Glomerular visceral epithelial cell (primary cell): ENCODE measurements around the gene CCDC178.
A peak's percentile ranks its signal among the peaks of the same experiment; 100 is the strongest.

Source experiments
- DNase-seq: peaks from one replicate; pipeline ENCODE4 v3.0.0-alpha.2; 2016; ENCODE audit errors: extremely low spot score

Gene CCDC178

DNA sequence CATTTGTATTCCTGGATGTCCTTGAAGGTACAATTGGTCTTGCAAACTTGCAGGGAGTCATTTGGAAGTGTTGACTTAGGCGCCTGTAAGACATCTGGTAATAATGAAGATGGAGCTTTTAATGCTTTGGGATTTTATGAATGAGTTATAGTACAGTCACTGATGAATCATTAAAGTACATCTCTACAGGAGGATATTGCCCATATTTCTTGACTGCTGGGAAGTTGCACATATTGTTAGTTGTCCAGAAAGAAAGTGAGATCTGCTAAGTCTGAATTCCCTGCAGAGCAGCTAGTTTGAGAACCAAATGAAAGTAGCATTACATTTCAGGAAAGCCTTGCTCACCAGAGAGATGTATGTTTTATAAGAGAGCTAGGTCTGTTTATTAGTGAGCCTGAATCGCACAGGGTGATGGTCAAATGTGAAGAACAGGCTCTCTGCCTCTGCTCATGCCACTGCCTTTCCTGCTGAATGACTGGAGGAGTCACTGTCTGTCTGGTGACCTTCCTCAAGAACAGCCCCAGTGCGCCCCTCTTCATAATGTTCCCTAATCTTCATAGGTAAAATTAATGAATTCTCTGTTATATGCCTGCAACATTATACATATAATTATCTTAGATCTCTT is 528.7 kb downstream of the CCDC178 start:
- DNase-seq: peak; percentile 30

GRCh38 chr18:32910694-32911296 is 529.7 kb downstream of the CCDC178 start:
- peak; percentile 25 for DNase-seq

DNA sequence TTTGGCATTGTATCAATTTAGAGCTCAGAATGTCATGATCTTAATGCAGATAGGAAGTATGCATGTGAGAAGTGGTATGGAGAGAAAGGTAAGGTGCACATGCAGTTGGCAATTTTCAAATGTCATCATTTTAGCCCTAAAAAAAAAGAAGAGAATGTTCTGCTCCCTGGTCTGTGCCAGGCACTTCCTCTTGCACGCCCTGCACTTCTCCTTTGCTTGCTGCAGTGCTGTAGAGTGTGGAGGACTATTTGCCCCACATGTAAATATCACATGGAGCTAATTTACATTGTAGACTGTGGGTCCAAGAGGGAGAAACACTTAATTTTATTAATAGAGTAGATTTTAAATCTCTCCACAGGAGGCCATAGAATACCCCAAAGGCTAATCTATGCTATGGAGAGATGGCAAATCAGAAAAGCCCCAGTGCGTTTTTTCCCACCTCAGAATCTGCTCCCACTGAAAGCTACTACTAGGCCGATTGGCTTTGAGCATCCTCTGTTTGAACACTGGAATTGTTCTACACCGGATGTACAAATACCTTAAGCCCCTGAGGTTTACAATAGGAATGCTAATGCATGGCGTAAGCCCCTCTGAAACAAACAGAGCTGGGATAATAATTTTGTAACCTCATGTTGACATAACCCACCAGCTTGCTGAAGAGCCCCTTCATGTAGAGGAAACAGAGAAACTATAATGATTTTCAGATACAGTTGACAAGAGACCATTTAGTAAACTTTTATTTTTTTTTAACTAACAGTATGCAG is 530.5 kb downstream of the CCDC178 start:
- no peak for DNase-seq

DNA sequence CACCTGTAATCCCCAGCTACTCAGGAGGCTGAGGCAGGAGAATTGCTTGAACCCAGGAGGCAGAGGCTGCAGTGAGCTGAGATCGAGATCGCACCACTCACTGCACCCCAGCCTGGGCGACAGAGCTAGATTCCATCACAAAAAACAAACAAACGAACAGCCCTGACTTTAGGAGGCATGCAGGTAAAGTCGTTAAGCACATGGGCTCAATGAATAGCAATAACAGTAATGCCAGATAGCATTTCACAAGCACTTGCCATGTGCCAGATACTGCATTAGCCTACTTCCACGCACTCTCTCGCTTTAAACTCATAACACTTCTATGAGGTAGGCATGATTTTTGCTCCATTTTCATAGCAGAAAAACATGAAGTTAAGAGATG is 532.1 kb downstream of the CCDC178 start:
- DNase-seq: no peak

DNA sequence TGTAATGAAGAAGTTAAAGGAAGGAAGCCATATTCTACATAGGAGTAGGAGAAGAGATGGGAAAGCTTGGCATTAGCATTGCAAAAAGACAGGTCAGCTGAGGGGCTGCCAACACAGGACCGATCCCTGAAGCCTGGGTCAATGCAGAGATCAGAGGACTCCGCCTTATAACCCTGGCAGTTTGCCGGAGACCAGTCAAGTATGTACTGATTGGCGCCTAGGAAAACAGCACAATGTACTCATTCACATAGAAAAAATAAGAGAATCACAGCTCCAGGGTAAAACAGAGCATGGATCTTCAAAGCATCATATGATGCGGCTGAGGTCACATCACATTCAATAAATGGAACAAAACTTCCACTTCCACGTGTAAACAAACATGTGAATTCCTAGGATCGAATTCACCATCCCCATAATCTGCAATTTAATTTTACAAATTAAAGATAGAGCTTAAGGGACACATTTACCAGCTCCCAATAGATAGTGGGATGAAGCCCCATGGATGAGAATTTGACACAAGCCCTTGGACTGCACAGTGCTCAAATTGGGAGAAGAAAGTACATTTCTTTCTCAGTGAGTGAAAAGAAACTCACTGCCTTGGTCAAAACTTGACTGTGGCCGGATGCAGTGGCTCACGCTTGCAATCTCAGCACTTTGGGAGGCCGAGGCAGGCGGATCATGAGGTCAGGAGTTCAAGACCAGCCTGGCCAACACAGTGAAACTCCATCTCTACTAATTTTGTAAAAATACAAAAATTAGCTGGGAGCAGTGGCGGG is 532.7 kb downstream of the CCDC178 start:
- DNase-seq: no peak

DNA sequence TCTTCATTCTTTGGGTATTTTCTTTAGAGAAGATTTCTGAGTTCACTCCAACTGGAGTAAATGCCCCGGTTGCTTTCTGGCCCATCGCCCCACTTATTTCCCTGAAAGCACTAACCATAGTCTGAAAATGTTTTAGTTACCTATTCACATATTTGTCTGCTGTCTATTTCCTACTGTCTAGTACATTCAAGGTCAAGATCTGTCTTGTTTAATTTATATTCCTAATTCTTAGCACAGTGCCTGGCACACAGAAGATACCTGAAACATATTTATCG is 533.3 kb downstream of the CCDC178 start:
- DNase-seq: peak; percentile 14

DNA sequence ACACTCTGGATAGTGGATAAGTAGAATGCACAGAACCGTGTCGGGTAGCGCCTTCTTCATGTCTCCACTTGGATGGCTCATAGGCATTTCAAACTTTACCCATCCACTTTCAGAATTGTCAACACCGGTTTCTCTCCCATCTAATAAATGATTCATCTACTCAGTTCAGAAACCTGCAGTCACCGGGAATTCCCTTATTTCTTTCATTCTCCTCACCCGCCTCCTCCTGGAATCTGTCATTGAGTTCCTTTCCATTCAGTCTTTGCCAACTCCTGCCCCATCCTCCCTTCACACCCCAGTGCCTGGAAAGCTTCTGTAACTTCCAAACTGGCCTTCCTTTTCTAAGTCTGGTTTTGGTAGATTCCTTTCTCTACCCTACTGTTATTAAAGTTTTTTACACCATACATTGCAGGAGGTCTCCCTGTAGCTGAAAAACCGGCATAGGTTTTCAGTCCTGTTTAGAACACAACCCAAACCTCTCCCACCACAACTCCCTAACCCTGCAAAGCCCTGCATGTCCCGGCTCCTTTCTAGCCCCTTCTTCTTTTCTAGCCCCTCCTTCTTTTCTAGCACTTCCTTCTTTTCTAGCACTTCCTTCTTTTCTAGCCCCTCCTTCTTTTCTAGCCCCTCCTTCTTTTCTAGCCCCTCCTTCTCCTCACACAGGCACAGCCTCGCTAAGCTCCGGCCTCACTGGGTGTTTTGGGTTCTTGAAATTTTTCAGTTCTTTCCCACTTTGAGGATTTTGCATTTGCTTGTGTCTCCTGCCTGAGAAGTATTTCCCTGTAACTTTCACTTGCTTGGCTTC is 533.8 kb downstream of the CCDC178 start:
- DNase-seq: peak; percentile 91

DNA sequence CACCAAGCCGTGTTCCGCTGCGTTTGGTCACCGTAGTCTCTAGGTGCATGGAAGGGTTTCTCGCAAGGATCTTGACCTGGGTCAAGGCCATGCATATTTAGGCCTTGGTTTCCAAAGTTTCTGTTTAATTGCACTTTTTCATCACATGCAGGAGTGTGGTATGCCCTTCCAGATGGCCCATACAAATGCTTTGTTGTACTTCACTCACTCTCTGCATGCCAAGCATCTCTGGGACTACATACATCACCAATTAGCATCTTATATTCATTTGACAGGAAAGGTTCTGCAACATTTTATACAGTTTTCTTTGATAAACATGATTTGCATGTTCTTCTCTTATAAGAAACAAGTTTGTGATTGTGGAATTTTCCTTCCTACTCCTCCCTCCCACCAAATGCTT is 534.9 kb downstream of the CCDC178 start:
- no peak for DNase-seq

DNA sequence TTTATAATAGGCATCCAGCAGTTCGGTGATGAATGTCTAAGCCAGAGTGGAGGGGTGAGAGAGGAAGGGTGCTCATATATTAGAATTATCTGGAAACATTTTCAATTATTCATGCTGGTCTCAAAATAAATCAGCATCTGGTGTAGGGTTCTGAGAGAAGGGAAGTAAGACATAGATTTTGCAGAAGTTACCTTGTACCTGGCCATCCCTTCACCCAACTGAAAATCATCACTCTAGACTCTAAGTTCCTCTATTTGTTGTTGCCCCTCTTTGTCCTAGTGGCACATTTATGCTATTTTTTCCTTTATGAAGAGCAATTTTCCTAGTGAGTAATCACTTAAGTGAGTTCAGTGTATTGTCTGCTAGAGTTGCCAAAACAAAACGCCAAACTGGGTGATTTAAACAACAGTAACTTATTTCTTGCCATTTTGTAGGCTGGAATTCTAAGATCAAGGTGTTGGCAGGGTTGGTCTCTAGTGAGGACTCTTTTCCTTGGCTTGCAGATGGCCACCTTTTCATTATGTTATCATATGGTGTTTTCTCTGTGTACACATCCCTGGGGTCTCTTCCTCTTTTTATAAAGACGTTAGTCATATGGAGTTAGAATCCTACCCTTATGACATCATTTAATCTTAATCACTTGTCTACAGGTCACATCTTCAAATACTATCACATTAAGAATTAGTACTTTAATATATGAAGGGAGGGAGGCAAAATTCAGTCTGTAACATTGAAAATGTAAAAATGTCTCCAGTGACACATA is 537.8 kb downstream of the CCDC178 start:
- no peak for DNase-seq

- no peak for DNase-seq
These were observed 540.7 kb downstream of the CCDC178 start for GRCh38 chr18:32899819-32900218.

DNA sequence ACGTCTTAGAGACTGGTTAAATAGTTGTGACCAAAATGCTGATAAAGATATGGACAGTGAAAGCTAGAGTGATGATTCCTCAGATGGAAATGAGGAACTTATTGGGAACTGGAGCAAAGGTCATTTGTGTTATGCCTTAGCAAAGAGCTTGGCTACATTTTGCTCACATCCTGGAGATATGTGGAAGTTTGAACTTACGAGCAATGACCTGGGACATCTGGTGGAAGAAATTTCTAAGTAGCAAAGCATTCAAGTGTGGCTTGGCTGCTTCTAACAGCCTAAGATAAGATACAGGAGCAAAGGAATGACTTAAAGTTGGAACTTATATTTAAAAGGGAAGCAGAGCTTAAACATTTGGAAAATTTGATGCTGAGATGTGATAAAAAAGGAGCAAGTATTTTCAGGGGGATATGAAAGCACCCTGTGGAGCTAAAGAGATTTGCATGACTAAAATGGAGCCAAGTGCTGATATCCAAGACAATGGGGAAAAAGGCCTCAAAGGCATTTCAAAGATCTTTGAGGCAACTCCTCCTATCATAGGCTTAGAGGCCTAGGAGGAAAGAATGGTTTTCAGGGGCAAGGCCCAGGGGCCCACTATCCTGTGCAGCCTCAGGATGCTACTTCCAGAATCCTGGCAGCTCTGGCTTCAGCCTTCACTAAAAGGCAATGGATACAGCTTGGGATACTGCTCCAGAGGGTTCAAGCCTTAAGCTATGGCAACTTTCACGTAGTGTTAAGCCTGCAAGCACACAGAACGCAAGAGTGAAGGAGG is 543.6 kb downstream of the CCDC178 start:
- no peak for DNase-seq

- no peak for DNase-seq
These were observed 546.6 kb downstream of the CCDC178 start for GRCh38 chr18:32893915-32894314.

DNA sequence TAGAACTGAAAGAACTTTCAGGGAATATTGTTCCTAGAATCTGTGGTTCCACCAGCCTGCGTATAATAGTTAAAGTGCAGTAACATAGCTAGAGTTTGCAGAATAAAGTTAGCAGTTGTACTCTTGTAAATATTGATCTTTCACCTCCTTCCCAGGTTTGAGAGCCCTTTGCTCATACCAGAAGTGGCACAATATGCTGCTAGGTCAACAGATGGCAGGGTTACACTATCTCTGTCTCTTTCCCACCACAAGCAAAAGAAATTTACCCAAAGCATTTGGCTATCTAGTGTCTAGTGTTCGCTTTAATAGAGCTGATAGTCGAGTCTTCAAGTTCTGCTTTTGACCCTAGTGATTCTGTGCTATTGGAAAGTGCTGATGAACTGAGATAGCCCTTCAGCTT is 548.7 kb downstream of the CCDC178 start:
- DNase-seq: no peak

GRCh38 chr18:32891130-32891529 is 549.4 kb downstream of the CCDC178 start:
- no peak for DNase-seq

DNA sequence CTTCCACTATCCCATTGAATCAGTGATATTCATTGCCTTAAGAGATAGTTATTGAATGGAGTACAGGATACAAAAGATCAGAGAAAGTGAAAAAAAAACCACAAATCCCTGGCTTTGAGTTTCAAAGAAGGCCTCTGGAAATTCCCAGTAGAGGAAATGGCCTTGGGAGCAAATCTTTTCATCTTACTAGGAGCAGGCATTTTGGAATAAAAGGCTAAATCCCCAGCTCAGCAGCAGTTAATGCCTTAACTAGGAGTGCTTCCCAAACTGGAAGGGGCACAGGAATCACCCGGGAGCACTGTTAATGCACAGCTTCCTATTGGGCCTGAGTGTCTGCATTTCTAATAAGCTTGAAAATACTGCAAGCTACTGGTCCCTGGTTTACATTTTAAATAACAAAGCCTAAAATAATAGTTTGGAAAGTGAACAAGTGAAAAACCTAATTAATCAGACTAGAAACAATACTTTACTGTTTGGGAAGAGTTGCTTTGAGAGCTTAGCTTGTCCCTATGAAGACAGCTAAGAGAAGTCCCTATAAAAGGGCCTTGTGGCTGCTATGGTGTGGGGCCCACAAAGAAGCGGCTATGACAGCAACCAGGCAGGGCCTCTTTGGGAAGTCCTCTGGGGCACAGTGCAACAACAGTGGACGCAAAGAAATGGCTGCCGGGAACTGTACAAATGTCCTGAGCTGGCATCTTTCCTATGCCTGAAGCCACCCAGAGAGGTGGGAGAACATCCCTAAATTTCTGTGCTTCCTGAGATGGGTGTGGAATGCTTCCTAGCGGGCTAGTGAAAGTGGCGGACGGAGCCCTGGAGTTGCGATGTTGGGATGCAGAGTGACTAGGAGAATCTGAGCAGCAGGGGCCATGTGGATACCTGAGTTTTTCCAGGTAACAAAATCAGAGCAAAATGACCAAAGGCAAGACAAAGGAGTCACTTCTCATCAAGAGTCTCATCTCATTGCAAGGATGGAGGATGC is 550.6 kb downstream of the CCDC178 start:
- no peak for DNase-seq

- DNase-seq: no peak
These were observed 552.2 kb downstream of the CCDC178 start for GRCh38 chr18:32888306-32888705.
